Activated CD8-positive, alpha-beta T cell treated with anti-CD3 and anti-CD28 coated beads for 36 hours (primary cell): ENCODE measurements around the gene UBASH3A. TPM values are rescaled to one million over a fixed set of nuclear protein-coding genes. Genes with fewer than 3 reads are reported as not detected.

ENCODE experiments used
- ATAC-seq: fragments of 200-7000 bp; cut with Tn5 transposase; one replicate; pipeline ENCODE4 v1.10.0; 2021; ENCODE audit warnings: mild to moderate bottlenecking, moderate library complexity
- CTCF ChIA-PET: fragments of 350-600 bp; sonication (Branson Sonifier 250); formaldehyde crosslinking; loops from one replicate; lab custom pipeline; 2021; ENCODE audit warnings: antibody characterized with exemption; lab: Charles Lee
- POLR2A ChIA-PET: fragments of 350-600 bp; sonication (Branson Sonifier 250); formaldehyde crosslinking; loops from one replicate; lab custom pipeline; 2021; ENCODE audit warnings: antibody characterized with exemption; lab: Charles Lee
- DNase-seq: peaks from one replicate; pipeline ENCODE4 v3.0.0-alpha.2; 2020
- H3K27ac Mint-ChIP-seq: one replicate; pipeline ENCODE4 v1.8.0; 2021; ENCODE audit warnings: mild to moderate bottlenecking, mixed read lengths
- H3K27me3 Mint-ChIP-seq: one replicate; pipeline ENCODE4 v1.8.0; 2021; ENCODE audit warnings: mixed read lengths
- H3K36me3 Mint-ChIP-seq: one replicate; pipeline ENCODE4 v1.8.0; 2021; ENCODE audit warnings: low read depth, mixed read lengths
- H3K4me1 Mint-ChIP-seq: one replicate; pipeline ENCODE4 v1.8.0; 2021; ENCODE audit warnings: low read depth, mixed read lengths
- H3K4me3 Mint-ChIP-seq: one replicate; pipeline ENCODE4 v1.8.0; 2021; ENCODE audit warnings: mild to moderate bottlenecking, moderate library complexity, mixed read lengths
- H3K9me3 Mint-ChIP-seq: one replicate; pipeline ENCODE4 v1.8.0; 2021; ENCODE audit warnings: mixed read lengths
- intact Hi-C: fragments of 100-400 bp; cut with micrococcal nuclease; formaldehyde crosslinking; loops from one replicate; pipeline ENCODE4 v1.10.0; 2022
- total RNA-seq, 2 experiments: library from RNA; stranded (reverse); gene quantifications; one replicate each; pipeline ENCODE4 v1.2.3, GENCODE V29; 2021
- TF ChIP-seq, protein P1 (sequence below): fragments of 200-600 bp; IDR thresholded peaks from one replicate; pipeline ENCODE4 v1.8.0; 2022; ENCODE audit warnings: antibody characterized with exemption, mild to moderate bottlenecking

Gene UBASH3A
- total RNA-seq, 2 experiments from 2014 or later = 48.7 to 52.9 TPM

DNA sequence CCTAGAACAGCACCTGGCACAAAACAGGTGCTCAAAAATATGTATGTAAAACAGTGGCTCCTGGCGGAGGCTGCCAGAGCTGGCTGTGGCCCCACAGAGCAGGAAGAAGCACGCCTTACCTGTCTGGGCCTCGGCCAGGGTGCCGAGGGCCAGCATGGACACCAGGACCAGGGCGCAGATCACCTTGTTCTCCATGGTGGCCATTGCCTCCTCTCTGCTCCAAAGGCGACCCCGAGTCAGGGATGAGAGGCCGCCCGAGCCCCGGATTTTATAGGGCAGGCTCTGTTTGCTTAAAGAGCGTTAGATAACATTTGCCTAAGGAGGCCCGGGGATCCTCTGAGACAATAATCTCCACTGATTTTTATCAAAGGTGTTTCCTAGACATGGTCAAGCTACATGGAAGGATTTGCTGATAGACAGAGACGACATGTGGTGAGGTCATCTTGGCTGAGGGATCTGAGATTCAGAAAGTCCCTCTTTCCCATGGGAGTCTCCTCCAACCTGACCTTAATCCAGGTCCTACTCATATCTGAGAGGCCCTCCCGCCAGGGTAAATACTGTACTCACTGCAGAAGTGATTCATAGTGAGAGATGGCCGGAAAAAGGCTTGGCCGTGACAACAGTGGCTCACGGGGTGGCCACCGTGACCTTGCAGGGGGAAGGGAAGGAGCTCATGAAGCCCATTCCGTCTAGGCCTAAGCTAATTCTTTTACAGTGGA is 37.3 kb upstream of the UBASH3A start, which contains the start of gene TFF1:
Gene TFF1, minus strand, starts transcription at position 244 of the 719 bp plus-strand sequence. Its CDS starts 40 bp downstream, at position 204.
- POLR2A ChIA-PET = interaction anchor here (0.6 to 3.3 kb wide), 7 partner anchors 9 to 70 kb away, joined by 3 to 12 read pairs (median 5); partner anchors contain the start of gene UBASH3A
- no peaks in the 10 kb centered on the region for H3K27me3 Mint-ChIP-seq
- H3K9me3 Mint-ChIP-seq = no peaks in the 10 kb centered on the region
- H3K36me3 Mint-ChIP-seq = peaks cover 11% of the 10 kb centered on the region
- H3K4me1 Mint-ChIP-seq = peaks cover 24% of the 10 kb centered on the region
- peak within 1 kb of the TSS; percentile 32 for H3K27ac Mint-ChIP-seq
- no peak for DNase-seq
- no peak within 1 kb of the TSS for H3K4me3 Mint-ChIP-seq
- no peak for ATAC-seq
- CTCF ChIA-PET = interaction anchor here (1.1 to 2.7 kb wide), 6 partner anchors 14 to 83 kb away, joined by 3 to 15 read pairs (median 4); no protein-coding TSS in a partner anchor
- intact Hi-C loops = no loop called here
- TF ChIP-seq, protein P1, sequence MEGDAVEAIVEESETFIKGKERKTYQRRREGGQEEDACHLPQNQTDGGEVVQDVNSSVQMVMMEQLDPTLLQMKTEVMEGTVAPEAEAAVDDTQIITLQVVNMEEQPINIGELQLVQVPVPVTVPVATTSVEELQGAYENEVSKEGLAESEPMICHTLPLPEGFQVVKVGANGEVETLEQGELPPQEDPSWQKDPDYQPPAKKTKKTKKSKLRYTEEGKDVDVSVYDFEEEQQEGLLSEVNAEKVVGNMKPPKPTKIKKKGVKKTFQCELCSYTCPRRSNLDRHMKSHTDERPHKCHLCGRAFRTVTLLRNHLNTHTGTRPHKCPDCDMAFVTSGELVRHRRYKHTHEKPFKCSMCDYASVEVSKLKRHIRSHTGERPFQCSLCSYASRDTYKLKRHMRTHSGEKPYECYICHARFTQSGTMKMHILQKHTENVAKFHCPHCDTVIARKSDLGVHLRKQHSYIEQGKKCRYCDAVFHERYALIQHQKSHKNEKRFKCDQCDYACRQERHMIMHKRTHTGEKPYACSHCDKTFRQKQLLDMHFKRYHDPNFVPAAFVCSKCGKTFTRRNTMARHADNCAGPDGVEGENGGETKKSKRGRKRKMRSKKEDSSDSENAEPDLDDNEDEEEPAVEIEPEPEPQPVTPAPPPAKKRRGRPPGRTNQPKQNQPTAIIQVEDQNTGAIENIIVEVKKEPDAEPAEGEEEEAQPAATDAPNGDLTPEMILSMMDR = no peak

GRCh38 chr21:42367367-42368165 is 36.1 kb upstream of the UBASH3A start:
- CTCF ChIA-PET = interaction anchor here (0.9 to 2.7 kb wide), 9 partner anchors 13 to 222 kb away, joined by 3 to 15 read pairs (median 3); no protein-coding TSS in a partner anchor
- Mint-ChIP-seq H3K4me3 (no peak overlapping the region), H3K27me3 (no peaks in the 10 kb centered on the region), H3K9me3 (no peaks in the 10 kb centered on the region), H3K36me3 (peaks cover 21% of the 10 kb centered on the region), H3K4me1 (peaks cover 29% of the 10 kb centered on the region), H3K27ac (peak overlapping the region; percentile 66)
- peak; percentile 6 for ATAC-seq
- POLR2A ChIA-PET = interaction anchor here (0.6 to 3.3 kb wide), 11 partner anchors 8 to 69 kb away, joined by 3 to 12 read pairs (median 4); partner anchors contain the start of gene UBASH3A
- TF ChIP-seq, protein P1 = no peak
- intact Hi-C loops = no loop called here
- DNase-seq = no peak

GRCh38 chr21:42369821-42370220 is 33.9 kb upstream of the UBASH3A start:
- DNase-seq (no peak), ATAC-seq (no peak)
- H3K4me1 Mint-ChIP-seq = peaks cover 43% of the 10 kb centered on the region
- no peaks in the 10 kb centered on the region for H3K9me3 Mint-ChIP-seq
- CTCF ChIA-PET = no interaction called here
- intact Hi-C loops = no loop called here
- peaks cover 41% of the 10 kb centered on the region for H3K36me3 Mint-ChIP-seq
- H3K27me3 Mint-ChIP-seq = no peaks in the 10 kb centered on the region
- H3K27ac Mint-ChIP-seq = no peak overlapping the region
- H3K4me3 Mint-ChIP-seq = no peak overlapping the region
- TF ChIP-seq, protein P1 = peak; percentile 31
- POLR2A ChIA-PET = no interaction called here

DNA sequence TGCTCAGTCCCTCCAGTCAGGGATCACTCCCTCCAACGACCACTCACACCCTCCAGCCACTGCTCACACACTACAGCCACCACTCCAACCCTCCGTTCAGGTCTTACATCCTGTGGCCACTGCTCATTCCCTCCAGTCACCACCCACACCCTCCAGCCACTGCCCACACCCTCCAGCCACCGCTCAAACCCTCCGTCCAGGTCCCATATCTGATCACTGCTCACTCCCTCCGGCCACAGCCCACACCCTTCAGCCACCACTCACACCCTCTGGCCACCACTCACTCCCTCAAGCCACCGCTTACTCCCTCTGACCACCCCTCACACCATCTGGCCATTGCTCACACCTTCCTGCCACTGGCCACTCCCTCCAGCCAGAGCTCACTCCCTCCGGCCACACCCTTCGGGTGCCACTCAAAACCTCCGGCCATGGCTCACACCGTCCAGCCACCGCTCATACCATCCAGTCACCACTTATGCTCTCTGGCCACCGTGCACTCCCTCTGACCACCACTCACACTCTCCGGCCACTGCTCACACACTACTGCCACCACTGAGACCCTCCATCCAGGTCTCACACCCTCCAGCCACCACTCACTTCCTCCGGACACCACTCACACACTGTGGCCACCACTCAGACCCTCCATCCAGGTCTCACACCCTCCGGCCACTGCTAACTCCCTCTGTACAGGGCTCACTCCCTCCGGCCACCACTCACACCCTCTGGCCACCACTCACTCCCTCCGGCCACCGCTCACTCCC is 32.6 kb upstream of the UBASH3A start:
- Mint-ChIP-seq H3K27me3 (no peaks in the 10 kb centered on the region), H3K9me3 (no peaks in the 10 kb centered on the region), H3K36me3 (peaks cover 46% of the 10 kb centered on the region), H3K4me1 (peaks cover 52% of the 10 kb centered on the region), H3K27ac (peak overlapping the region; percentile 41), H3K4me3 (no peak overlapping the region)
- CTCF ChIA-PET = no interaction called here
- DNase-seq (no peak), ATAC-seq (no peak)
- intact Hi-C loops = no loop called here
- TF ChIP-seq, protein P1 = no peak
- POLR2A ChIA-PET = interaction anchor here (1.0 kb wide), 1 partner anchor 52 kb away, joined by 3 read pairs; no protein-coding TSS in a partner anchor
